Left cardiac atrium (tissue), 4 donors: Measurements from ENCODE around the gene ESRRA. TPM values are rescaled to one million over a fixed set of nuclear protein-coding genes. Genes with fewer than 3 reads are reported as not detected.
"Not testable (repeated sequence)": the region's sequence is repeated elsewhere in the genome, so short reads cannot be mapped to it uniquely, and the experiment has no call there.

Experiments
- ATAC-seq, 2 donors: fragments of 200-7000 bp; cut with Tn5 transposase; one replicate each; pipeline ENCODE4 v1.9.1; 2020; ENCODE audit warnings: mild to moderate bottlenecking in 2 of 2, moderate library complexity in 2 of 2
- DNase-seq: peaks from one replicate; pipeline ENCODE4 v3.0.0-alpha.2; 2020
- intact Hi-C, 2 donors: fragments of 100-400 bp; cut with DNase I; formaldehyde crosslinking; loops; one replicate each; pipeline versions ENCODE4 v1.14.1 to v1.15.1; 2022 to 2023
- total RNA-seq, 2 donors: library from RNA; stranded (reverse); fragmentation: NEBNext Ultra II Directional; extraction: Animal tissue kit (Norgen Biotek cat#: 25700); gene quantifications; one replicate each; pipeline ENCODE4 v1.2.1, GENCODE V29; 2021
- donor health status: DM: no; HTN: yes; CAD: no.
- donor health status: DM: no; HTN: yes; CAD: no; lungs with severe emphysema.
- donor health status: DM: yes; HTN: yes; CAD: no.
- donor health status: Dilated cardiomyopathy.

ESRRA gene
- total RNA-seq, 2 donors from 2014 or later = 147 to 150 TPM

DNA sequence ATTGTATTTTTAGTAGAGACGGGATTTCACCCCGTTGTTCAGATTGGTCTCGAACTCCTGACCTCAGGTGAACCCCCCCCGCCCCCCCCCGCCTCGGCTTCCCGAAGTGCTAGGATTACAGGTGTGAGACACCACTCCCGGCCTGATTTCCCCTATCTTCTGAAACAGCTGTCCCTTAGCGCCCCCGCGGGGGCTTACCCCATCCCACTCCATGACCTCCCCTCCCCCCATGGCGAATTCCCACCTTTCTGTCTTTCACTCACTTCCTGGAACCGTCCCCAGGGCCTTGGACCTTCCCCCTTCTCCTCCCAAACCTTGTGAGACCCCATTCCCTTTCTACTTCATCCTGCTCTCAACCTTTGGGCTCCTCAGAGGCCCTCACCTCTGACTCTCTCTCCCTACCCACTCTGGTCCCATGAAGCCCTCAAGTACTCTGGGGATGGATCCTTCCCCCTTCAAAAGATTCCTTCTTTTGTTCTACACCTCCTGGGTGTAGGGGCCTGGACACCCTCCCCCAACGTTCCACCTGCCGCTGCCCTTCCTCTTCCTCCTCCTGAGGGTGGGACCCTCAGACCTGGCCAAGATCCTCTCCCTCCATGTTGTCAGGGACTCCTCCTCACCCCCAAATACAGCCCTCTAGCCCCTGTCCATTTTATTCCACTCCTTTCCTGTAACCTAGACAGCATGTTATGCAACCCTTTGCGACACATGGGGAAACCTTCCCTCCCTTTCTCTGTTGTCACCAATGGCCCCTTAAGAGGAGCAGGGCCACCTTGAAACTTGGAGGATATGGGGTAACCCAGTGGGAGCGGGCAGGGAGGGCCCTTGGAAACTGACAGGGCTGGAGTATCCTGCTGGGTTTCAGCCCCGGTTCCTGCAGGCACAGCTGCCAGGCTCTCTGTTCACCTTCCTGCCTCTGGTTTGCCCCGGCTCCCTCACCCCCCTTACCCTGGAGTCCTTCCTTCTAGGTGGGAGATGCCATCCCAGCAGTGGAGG is 13.7 kb downstream of the ESRRA start:
- ATAC-seq (no peak), DNase-seq (no peak)
- intact Hi-C loops = no loop called here

- intact Hi-C loops = no loop called here
- ATAC-seq = no peak
Observed at GRCh38 chr11:64320556-64320955, 15.2 kb downstream of the ESRRA start.

DNA sequence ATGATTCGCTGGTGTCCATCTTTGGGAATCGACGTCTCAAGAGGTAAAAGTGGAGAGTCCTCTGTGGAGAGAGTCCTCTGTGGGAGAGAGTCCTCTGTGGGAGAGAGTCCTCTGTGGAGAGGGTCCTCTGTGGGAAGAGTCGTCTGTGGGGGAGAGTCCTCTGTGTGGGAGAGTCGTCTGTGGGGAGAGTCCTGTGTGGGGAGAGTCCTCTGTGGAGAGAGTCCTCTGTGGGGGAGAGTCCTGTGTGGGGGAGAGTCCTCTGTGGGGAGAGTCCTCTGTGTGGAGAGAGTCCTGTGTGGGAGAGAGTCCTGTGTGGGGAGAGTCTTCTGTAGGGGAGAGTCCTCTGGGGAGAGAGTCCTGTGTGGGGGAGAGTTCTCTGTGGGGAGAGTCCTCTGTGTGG is 15.7 kb downstream of the ESRRA start:
- DNase-seq (no peak), ATAC-seq (no peak)
- intact Hi-C loops = no loop called here

More at GRCh38 chr11:64320556-64320955, 15.2 kb downstream of the ESRRA start:
- no peak for DNase-seq

DNA sequence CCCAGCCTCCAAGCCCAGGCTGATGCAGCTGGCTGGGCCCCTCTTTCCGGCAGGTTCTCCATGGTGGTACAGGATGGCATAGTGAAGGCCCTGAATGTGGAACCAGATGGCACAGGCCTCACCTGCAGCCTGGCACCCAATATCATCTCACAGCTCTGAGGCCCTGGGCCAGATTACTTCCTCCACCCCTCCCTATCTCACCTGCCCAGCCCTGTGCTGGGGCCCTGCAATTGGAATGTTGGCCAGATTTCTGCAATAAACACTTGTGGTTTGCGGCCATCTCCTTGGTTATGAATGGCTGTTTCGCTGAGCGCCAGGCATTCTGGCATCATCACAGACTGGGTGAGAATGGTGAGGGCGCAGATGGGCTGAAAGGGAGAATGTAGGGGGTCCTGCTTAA is 16.2 kb downstream of the ESRRA start:
- ATAC-seq (no peak), DNase-seq (no peak)
- intact Hi-C loops = no loop called here

DNA sequence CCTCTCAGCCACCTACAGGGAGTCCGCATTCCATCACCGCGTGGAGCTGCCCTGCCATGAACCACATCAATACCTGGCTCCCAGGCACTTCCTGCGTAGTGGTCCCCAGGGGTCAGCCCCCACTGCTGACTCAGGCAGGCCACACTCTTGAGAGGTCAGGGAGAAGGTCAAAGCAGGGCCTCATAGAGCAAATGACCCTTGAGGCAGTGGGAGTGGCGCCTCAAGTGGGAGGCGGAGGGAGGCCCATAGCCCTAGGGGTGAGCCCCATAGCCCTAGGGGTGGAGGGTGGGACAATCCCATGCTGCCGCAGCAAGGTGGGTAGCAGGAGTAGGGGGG is 17.6 kb downstream of the ESRRA start:
- ATAC-seq (no peak), DNase-seq (no peak)
- intact Hi-C loops = no loop called here

DNA sequence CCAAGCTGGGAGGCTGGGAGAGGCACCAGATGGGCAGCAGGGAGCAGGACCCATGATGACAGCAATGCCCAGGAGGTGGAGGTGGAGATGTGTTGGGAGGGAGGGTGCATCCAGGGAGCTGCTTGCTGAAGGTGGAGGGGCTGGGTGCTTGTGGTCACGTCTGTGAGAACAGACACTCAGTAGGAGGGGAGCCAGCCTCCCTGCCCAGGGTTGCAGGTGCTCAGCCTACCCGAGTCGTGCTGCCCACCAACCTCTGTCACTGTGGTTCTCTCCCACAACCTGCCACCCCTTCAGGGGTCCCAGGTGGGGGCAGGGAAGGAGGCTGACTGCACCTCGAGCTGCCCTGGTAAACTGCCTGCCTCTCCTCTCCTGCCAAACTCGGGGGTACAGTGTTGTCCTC is 18.0 kb downstream of the ESRRA start:
- intact Hi-C loops = no loop called here
- no peak for ATAC-seq
- DNase-seq = no peak

DNA sequence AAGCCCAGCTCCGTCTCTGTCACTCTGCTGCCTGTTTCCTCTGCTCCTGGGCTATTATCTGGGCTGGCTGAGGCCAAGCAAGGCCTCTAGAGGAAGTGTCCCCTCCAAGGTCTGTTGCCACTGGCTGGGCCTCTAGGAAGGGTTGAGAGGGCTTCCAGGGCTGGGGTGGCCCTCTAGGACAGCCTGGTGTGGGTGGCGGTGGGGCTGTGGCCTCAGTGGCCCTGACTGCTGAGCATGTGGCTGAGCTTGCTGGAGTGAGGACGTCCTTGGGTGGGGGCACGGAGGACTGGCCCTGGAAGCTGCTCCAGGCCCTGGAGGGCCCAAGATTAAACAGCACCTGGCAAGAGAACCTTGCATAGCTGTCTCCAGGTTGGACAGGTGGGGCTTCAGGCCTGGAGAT is 18.7 kb downstream of the ESRRA start:
- intact Hi-C loops, DNase-seq, ATAC-seq: not testable (repeated sequence)

DNA sequence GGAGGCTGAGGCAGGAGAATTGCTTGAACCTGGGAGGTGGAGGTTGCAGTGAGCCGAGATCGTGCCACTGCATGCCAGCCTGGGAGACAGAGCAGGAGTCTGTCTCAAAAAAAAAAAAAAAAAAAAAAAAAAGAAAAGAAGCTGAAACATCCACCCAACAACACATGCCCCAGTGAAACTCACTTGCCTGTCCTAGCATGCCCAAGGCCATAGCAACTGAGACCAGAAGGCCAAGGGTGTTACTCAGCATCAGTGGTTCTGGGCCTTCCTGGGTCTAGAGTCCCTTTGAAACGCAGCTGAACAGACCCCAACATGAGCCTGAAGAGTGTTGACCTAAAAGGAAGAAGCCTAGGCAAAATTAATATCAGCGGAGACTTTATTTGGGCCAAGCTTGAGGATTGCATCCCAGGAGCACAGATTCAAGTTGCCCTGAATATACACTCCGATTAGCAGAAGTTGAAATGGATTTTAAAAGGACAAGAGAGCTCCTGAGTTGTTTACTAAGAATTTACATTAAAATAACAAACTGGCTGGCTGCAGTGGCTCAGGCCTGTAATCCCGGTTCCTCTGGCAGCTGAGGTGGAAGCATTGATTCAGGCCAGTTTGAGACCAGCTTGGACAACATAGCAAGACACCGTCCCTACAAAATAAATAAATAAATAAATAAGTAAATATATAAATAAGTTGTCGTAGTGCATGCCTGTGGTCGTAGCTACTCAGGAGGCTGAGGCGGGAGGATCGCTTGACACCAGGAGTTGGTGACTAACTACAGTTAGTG is 19.6 kb downstream of the ESRRA start:
- intact Hi-C loops = no loop called here
- no peak for ATAC-seq
- DNase-seq = no peak

- no peak for ATAC-seq
- intact Hi-C loops = no loop called here
- no peak for DNase-seq
Observed at GRCh38 chr11:64327375-64327774, 22.1 kb downstream of the ESRRA start.

GRCh38 chr11:64327993-64328392 is 22.7 kb downstream of the ESRRA start:
- DNase-seq = no peak
- intact Hi-C loops = no loop called here
- no peak for ATAC-seq

- intact Hi-C loops = no loop called here
- DNase-seq = no peak
- no peak for ATAC-seq
Observed at GRCh38 chr11:64330888-64331287, 25.6 kb downstream of the ESRRA start.

DNA sequence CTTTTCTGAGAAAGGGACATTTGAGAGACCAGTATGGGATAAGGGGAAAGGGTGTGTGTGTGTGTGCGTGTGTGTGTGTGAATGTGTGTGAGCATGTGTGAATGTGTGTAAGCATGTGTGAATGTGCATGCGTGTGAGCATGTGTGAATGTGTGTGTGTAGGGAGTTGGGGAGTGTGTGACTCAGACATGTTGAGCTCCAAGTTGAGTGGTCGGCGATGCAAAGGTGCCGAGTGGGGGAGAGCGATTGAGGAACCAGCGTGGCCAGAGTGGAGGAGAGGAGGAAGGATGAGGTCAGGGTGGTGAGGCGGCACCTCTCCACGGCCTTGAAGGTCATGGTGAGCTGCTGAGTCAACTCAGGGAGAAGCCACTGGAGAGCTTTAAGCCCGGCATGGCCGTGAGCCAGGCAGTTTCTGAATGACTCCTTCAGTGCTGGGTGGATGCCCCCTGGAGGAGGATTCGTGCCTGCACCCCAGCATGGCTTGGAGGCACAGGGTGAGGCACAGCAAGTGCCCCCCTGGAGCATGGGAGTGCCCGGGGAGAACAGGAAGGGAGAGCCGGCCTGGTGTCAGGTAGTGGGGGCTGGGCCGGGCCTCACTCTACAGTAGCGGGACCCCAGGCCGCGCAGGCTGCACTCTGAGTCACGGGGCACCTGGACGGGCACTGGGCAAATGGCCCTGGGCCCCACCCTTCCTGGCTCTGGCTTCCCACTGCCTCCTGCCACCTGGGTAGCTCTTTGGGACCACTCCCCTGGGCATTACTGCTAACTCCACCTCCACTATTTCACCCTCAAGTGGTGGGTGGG is 26.4 kb downstream of the ESRRA start:
- DNase-seq (peak; percentile 88), ATAC-seq (peak; percentile 72 to 86)
- intact Hi-C loops = no loop called here

DNA sequence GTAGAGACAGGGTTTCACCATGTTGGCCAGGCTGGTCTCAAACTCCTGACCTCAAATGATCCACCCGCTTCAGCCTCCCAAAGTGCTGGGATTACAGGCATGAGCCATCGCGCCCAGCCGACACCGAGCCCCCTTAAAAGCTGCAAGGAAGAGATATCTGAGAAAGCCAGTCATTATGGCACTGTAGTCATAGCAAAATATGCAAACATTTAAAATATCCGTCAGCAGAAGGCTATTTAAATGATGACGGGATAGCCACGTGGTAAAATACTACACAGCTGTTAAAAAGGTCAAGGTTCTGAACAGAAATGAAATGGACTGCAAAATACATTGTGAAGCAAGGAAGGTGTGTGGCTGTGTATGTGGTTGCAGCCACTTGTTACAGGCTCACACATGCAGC is 28.2 kb downstream of the ESRRA start:
- no peak for DNase-seq
- intact Hi-C loops = no loop called here
- ATAC-seq = no peak

- DNase-seq (no peak), ATAC-seq (peak; percentile 48 to 93)
- intact Hi-C loops = no loop called here
Observed at GRCh38 chr11:64334764-64335735, 29.7 kb downstream of the ESRRA start.

- ATAC-seq (no peak), DNase-seq (no peak)
- intact Hi-C loops = no loop called here
Observed at GRCh38 chr11:64337538-64338249, 32.4 kb downstream of the ESRRA start.

DNA sequence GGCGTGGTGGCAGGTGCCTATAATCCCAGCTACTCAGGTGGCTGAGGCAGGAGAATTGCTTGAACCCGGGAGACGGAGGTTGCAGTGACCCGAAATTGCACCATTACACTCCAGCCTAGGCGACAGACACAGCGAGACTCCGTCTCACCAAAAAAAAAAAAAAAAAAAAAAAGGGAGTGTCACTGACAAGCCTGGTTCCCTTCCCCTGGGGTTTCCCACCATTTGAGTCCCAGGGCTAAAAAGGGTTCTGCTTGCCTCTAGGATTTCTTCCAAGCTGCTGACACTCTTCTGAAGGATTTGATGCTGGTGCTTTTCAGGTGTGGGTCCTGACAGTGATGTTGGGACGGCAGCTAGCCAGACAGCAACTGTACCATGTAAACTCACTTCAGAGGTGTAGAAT is 33.4 kb downstream of the ESRRA start:
- ATAC-seq = no peak
- intact Hi-C loops = no loop called here

GRCh38 chr11:64339286-64339685 is 34.0 kb downstream of the ESRRA start:
- intact Hi-C loops = no loop called here
- DNase-seq (no peak), ATAC-seq (no peak)

More for the DNA sequence above, 33.4 kb downstream of the ESRRA start:
- no peak for DNase-seq
